Activated CD8-positive, alpha-beta memory T cell treated with anti-CD3 and anti-CD28 coated beads for 1 hour (primary cell): Measurements from ENCODE around the gene WDR38.
"Not testable (repeated sequence)": the region's sequence is repeated elsewhere in the genome, so short reads cannot be mapped to it uniquely, and the experiment has no call there.

Experiments used
- DNase-seq, 2 donors: peaks; one replicate each; pipeline ENCODE4 v3.0.0-alpha.2; 2020; ENCODE audit warnings: low read depth in 1 of 2; ENCODE audit errors: extremely low read depth in 1 of 2

Gene WDR38

DNA sequence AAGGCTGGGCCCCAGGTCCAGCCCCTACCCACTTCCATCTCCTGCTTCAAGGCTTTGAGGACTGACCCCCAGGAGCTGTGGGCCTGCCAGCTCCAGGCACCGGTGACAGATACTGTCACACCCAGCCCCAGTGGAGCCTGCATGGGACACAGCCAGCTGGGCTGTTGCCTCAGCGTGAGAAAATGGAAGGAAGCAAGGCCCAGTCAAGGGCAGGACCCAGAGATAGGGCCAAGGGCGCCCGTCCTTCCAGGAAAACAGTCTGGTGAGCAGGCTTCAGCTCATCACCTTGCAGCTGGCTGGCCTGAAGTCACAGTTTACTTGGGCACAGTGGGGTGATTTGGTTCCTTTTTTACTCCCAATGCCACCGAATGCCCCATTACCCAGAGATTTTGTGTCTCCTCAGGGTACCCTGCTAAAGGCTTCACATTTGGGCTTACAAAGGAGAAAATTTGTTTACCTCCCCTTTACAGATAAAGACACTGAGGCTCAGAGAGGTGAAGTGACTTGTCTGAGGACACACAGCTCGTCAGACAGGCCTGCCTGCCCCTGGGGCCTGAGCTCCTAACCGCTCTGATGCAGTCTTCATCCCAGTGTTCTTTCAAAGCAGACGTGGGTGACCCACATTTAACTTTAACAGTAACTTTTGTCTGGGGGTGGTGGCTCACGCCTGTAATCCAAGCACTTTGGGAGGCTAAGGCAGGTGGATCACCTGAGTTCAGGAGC, 21.5 kb upstream of the WDR38 start:
- no peak for DNase-seq

DNA sequence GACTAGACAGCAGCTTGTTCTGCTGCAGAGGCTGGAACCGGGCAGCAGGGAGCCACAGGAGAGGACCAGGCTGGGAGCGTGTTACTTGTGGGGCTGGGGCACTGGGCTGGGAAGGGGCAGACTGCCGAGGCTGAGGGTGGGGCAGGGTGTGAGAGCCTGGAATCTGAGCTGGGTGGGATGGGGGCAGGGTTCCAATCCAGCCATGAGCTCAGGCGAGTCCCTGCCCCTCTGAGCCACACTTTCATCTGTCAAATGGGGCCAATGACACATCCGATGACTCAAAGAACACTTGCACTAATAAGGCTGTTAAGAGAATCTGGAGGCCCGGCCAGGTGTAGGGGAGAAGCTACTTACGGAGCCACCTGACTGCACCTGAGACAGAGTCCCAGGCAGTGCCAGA, 18.7 kb upstream of the WDR38 start:
- no peak for DNase-seq

DNA sequence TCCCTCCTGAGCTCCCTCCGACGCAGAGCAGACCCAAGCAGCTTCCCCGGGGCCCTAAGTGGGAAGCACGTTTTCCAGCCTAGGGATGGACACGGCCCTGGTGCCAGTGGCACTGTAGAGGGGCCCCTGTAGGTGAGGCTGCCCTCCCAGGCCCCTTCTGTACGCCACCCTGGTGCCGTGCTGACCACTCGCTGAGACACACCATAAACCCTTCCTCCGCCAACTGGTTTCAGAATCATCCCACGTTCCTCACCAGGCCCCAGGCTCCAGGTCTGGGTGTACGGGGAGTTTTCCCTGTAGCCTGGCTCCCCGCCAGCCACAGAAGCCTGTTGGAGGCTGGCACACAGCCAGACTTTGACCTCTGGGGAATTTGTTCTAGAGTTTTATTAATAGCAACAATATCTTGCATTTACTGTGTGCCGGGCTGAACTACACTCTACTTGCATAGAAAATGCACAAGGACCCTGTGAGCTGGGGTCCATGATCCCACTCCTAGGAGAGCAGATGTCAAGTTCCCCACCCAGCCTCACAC, 18.2 kb upstream of the WDR38 start:
- no peak for DNase-seq

DNA sequence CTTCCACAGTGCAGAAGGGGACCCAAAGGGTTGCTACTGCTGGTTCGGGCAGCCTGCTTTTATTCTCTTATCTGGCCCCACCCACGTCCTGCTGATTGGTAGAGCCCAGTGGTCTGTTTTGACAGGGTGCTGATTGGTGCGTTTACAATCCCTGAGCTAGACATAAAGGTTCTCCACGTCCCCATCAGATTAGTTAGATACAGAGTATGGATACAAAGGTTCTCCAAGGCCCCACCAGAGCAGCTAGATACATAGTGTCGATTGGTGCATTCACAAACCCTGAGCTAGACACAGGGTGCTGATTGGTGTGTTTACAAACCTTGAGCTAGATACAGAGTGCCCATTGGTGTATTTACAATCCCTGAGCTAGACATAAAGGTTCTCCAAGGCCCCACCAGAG, 15.1 kb upstream of the WDR38 start:
- DNase-seq = not testable (repeated sequence)

DNA sequence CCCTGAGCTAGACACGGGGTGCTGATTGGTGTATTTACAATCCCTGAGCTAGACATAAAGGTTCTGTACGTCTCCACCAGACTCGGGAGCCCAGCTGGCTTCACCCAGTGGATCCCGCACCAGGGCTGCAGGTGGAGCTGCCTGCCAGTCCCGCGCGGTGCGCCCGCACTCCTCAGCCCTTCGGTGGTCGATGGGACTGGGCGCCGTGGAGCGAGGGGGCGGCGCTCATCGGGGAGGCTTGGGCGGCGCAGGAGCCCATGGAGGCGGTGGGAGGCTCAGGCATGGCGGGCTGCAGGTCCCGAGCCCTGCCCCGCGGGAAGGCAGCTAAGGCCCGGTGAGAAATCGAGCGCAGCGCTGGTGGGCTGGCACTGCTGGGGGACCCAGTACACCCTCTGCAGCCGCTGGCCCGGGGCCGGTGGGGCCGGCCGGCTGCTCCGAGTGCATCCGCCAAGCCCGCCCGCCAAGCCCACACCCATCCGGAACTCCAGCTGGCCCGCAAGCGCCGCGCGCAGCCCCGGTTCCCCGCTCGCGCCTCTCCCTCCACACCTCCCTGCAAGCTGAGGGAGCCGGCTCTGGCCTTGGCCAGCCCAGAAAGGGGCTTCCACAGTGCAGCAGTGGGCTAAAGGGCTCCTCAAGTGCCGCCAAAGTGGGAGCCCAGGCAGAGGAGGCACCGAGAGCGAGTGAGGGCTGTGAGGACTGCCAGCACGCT, 14.5 kb upstream of the WDR38 start:
- DNase-seq = not testable (repeated sequence)

DNA sequence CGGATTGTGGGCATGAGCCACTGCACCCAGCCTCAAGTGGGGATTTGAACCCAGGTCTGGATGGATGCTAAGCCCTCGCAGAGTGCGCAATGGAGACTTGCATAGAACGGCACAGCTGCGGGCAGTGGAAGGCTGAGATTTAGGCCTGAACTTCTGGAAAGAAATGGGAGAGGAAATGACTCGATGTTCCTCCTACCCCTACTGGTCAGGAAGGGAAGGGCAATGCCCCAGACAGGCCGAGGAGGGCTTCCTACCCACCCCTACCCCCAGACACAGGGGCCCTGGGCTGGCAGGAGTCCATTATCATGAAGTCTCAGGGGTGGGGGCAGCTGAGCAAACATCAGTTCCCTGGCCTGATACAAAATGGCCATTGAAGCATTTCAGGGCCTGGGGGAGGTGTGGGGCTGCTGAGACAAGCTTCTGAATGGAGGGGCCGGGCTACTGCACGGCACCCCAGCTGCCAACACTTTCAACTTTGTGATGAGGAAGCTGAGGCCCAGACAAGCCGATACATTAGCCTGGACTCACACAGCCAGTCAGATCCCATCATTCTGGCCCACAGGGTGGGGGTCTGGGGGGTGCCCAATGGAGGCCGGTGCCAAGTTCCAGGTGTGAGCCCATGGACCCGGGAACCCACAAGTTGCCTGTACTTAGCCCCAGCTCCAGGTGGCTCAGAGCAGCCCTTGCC, 13.5 kb upstream of the WDR38 start:
- no peak for DNase-seq

DNA sequence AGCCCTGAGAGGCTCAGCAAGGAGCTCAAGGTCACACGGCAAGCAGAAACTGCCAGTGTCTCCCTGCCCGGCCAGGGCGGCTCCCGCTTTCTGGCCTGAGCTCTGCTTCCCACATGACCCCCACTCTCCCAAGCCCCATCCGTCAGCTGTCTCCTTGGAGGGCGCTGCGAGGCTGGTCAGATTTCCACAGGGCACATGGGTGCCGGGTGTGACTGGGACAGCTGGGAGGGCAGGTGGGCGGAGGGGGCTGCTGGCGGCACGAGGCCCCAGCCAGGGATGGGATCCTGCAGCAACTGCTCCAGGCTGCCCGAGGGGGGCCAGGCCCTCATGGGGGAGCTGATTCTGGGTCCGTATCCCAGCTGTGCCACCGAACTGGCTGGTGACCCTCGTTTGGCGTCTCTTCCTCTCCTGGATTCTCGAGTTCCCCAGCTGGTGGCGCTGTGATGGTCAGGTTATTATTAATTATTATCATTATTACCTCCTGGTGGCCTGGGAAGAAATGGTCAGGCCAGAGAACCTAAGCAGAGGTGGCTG, 12.9 kb upstream of the WDR38 start:
- DNase-seq = no peak

DNA sequence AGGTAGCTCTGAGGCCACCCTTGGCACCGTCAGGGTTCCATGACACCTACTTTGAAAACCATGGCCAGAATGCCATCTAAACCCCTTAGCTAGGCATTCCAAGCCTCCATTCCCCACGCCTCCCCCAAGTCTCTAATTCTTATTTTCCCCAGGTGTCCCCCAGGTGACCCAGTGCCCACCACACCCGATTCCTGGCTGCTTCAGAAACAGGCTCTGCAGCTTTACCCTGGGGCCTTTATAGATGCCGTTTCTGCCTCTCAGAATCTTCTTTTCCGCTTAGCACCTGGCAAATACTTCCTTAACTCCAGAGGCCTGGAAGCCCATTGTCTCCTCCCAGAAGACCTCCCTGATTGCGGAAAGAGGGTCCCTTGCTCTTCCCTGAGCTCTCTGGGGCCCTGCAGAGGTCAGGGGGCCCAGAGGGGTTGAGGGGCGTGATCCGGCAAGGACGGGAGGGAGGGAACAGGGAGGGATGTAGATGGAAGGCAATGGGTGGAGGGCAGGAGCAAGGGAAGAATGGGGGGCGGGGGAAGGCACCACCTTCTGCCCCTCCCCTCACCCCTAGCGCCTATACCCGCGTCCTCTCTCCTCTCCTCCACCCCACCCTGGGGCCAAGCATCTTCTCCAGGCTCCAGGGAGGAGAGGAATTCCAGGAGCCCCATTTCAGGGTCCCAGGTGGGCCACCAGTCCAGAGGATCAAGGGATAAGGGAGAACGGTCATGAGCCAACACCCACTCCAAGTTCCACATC, 12.0 kb upstream of the WDR38 start:
- DNase-seq = no peak

DNA sequence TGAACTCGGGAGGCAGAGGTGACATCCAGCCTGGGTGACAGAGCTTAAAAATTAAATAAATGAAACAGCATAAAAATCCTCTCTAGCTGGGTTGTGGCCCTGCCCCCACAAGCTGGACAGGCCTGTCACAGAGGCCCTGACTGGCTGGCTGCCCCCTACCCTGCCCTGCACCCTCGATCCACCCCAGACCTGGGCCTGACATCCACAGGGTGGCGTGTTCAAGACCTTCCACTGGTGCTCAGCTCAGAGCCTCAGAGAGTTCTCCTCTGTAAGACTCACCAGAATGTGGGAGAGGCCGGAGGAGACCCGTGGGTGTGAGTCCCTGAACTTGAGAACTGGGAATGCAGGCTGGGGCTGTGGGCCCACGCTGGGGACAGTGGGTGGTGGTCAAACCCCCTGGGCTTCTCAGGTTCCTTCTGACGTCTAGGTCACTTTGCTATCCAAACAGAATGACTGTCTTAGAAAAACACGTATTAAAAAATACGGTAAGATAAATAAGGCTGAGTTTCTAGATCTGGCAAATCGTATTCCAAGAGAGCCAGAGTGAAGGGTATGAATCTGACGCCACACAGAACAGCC, 9.7 kb upstream of the WDR38 start:
- no peak for DNase-seq

DNA sequence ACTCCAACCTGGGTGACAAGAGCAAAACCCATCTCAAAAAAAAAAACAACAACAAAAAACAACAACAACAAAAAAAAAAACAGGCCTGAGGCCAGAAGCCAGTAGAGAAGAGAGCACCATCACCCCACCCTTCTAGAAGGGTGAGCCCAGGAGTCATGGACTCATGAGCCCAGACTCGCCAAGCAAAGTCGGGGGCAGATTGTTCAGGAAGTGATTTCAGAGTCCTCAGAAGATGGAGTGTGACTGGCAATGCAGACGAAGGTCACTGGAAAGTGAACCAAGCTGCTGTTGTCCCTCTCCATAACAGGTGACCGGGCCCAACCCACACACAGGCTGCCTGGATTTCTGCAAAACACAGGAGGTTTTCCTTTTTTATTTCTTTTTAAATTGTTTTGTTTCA, 9.0 kb upstream of the WDR38 start:
- no peak for DNase-seq

DNA sequence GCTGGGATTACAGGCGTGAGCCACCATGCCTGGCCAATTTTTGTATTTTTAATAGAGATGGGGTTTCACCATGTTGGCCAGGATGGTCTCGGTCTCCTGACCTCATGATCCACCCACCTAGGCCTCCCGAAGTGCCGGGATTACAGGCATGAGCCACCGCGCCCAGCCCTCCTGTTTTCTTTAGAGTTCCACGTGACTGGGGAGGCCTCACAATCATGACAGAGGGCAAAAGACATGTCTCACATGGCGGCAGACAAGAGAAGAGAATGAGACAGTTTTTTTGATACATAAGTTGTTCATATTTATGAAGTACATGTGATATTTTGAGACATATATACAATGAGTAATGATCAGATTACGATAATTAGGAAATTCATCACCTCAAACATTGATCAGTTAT, 6.8 kb upstream of the WDR38 start:
- not testable (repeated sequence) for DNase-seq

DNA sequence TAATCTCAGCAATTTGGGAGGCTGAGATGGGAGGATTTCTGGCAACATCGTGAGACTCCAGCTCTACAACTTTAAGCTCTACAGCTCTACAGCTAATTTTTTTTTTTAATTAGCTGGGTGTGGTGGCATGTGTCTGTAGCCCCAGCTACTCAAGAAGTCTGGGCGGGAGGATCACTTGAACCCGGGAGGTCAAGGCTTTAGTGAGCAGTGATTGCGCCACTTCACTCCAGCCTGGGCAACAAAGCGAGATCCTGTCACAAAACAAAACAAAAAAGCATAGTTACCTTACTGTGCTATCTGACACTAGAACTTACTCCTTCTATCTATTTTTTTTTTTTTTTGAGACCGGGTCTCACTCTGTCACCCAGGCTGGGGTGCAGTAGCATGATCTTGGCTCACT, 6.3 kb upstream of the WDR38 start:
- no peak for DNase-seq

DNA sequence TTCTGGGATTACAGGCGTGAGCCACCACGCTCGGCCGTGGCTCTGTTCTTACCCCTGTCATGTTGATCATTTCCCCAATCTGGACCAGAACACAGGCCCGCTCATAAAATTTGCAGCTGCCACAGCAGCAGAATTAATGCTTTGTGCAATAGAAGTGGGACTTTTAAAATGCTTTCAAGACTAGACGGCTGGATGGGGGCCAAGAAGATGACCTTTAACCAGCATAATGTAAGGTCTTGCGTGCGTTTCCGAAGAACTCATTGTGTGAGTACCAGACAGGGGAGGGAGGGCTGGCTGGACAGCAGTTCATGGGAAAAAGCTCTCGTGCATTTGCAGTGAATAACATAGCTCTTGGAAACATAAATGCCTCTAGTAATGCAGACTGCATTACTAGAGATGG, 3.5 kb upstream of the WDR38 start:
- DNase-seq = no peak

DNA sequence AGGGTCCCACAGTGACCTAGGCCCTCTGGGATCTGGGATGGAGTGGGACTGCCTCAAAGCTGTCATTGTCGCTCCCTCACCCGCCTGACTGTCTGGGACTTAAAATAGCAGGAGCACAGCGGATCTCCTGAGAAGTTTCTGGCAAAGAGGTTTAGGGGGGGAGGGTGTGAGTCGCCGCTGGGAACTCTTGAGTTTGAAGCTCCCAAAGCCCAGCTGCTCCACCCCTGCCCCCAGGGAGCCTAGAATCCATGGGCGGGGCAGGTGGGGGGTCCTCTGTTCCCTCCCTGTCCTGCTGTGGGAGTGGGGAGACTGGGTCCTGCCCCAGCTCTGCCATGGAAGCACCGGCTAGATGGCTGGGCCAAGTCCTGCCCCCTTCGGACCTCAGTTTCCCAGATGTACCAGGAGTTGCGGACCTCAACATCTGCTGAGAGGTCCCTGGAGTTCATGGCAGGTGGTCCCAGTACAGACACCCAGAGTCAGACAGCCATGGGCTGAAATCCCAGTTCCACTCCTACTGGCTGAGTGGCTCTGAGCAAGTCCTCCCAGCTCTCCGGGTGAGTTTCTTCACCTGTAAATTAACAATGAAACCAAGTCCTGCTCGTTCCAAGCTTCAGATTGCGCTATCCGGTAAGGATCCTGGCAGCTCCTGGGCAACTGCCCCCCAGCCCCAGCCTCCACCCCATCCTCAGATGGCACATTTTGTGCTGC, 985 bp upstream of the WDR38 start:
- DNase-seq = no peak

DNA sequence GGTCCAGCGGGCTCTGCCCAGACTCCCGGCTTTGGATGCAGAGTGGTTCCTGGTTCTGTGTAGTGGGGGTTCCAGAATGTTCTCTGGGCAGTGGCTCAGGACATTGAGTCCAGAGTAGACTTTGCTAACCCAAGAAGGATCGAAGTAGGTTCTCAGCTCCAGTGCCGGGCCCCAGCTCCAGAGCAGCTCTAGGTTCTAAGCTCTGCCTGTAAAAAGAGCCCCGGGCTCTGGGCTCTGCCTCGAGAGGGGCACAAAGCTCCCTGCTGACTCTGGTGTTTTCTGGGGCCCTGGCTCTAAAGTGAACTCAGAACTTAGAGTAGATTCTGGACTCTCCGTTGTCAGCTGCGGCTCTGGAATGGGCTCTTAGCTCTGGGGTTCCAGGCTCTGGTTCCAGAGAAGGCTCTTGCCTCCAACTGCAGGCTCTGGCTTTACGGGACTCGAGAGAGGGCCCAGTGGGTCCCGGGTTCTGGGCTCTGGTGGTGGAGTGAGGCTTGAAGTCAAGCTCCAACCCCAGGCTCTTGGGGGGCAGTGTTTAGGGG, 414 bp downstream of the WDR38 start:
- no peak for DNase-seq

DNA sequence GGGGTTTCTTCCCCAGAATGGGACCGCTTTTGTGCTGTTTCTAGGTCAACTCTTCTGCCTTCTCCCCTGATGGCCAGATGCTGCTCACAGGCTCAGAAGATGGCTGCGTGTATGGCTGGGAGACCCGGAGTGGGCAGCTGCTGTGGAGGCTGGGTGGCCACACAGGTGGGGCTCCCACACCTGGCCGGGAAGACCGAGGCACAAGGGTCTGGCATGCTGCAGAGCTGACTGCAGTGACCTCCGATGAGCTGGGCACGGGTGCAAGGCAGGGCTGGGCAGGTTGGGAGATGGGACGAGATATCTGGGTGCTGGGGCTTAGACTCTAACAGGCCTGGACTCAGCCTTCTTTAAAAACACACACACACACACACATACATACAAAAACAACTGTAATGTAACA, 901 bp downstream of the WDR38 start:
- DNase-seq = no peak

DNA sequence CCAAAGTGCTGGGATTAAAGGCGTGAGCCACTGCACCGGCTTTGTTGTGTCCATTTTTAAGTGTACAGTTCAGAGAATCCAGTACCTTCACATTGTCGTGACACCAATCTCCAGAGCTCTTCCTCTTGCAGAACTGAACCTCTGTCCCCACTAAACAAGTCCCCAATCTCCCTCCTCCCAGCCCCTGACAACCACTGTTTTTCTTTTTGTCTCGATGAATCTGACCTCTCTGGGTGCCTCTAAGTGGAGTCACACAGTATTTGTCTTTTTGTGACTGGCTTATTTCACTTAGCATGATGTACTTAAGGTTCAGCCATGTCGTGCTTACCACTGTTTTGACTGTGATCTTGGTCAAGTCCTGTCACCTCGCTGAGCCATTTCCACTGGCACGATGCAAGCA, 1.6 kb downstream of the WDR38 start:
- DNase-seq = no peak

DNA sequence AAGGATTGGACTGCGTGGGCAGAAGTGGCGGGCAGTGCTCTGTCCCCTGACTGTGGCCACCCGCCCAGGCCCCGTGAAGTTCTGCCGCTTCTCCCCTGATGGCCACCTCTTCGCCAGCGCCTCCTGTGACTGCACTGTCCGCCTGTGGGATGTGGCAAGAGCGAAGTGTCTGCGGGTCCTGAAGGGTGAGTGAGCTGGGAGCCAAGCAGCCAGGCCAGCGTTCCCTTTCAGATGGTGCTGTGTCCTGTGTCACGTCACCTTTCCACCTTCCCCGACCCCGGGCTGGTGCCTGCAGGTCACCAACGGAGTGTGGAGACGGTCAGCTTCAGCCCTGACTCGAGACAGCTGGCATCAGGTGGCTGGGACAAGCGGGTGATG, 2.3 kb downstream of the WDR38 start:
- no peak for DNase-seq

DNA sequence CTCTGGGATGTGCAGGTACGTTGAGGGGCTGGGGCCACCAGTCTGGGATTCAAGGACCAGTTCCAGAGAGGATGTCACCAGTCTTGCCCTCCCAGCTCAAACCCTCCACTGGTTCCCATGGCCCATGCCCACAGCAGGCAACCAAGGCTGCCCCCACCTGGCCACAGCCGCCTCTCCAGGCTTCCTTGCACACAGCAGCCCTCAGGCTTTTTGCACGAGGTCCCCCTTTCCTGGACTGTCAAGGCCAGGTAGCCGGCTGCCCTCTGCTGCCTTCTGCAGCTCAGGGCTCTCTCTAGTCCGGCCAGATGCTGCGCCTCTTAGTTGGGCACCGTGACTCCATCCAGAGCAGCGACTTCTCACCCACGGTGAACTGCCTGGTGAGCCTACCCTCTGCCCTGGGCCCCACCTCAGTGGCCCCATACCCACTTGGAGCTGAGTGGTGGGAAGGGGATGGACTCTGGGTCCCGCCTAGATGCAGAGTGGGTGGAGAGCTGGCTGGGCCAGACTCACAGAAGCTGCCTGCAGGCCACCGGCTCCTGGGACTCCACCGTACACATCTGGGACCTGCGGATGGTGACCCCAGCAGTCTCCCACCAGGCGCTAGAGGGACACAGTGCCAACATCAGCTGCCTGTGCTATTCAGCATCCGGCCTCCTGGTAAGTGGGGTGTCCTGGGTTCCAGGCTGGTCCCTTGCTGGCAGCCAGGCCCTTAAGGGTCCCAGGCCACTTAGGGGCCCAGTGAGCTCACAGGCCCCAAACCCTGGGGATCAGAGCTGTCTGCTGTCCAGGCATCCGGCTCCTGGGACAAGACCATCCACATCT, 2.9 kb downstream of the WDR38 start:
- no peak for DNase-seq
